ENCODE data around the gene ZBTB8OS. TPM values are rescaled to one million over a fixed set of nuclear protein-coding genes. Genes with fewer than 3 reads are reported as not detected.
"Not testable (repeated sequence)": the region's sequence is repeated elsewhere in the genome, so short reads cannot be mapped to it uniquely, and the experiment has no call there.

The ZBTB8OS gene
- polyA plus RNA-seq, 3 donors, result 40.2 to 85.6 (median 83.3) TPM

DNA sequence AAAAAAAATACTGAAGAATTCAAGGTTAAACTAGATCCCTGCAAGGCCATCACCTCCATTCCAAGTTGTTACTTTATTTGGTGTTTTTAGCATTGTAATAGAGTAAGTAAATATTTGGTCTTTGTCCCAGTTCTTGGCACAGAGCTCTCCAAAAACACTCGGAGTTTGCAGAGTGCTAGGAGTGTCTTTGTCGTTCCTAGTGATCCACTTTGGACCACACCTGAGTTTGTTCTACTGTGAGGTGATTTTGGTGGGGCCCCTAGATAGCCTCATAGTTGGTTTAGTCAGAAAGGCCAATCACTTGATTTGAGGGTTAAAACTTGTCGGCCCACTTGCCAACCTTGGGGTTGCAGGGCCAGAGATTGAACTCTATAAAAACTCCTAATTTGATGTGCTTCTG, 26.6 kb upstream of the ZBTB8OS start:
- Mint-ChIP-seq H3K27me3 (ENCODE audit: low read depth in 3 of 3) (no peaks in the 10 kb centered on the region), H3K36me3 (peaks cover 76 to 98% of the 10 kb centered on the region in 2 donors), H3K9me3 (no peaks in the 10 kb centered on the region), H3K4me3 (no peak overlapping the region), H3K27ac (no peak overlapping the region), H3K4me1 (no peaks in the 10 kb centered on the region)
- no peaks in the 10 kb centered on the region for H3K27me3 ChIP-seq (ENCODE audit: control insufficient read depth in 2 of 2, insufficient read depth in 2 of 2, low read length in 2 of 2)
- H3K4me1 ChIP-seq (ENCODE audit: control insufficient read depth in 1 of 2, insufficient read depth in 2 of 2, low read length in 2 of 2), result no peaks in the 10 kb centered on the region
- DNase-seq, result no peak
- TF ChIP-seq, protein P1, sequence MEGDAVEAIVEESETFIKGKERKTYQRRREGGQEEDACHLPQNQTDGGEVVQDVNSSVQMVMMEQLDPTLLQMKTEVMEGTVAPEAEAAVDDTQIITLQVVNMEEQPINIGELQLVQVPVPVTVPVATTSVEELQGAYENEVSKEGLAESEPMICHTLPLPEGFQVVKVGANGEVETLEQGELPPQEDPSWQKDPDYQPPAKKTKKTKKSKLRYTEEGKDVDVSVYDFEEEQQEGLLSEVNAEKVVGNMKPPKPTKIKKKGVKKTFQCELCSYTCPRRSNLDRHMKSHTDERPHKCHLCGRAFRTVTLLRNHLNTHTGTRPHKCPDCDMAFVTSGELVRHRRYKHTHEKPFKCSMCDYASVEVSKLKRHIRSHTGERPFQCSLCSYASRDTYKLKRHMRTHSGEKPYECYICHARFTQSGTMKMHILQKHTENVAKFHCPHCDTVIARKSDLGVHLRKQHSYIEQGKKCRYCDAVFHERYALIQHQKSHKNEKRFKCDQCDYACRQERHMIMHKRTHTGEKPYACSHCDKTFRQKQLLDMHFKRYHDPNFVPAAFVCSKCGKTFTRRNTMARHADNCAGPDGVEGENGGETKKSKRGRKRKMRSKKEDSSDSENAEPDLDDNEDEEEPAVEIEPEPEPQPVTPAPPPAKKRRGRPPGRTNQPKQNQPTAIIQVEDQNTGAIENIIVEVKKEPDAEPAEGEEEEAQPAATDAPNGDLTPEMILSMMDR (IDR thresholded peaks at IDR 0.05), result no peak
- WGBS (ENCODE audit: insufficient coverage), result 100% methylated on average over 2 of the region's 3 CpGs
- no peaks in the 10 kb centered on the region for H3K9me3 ChIP-seq (replicated peaks in 1 of 2; ENCODE audit: control insufficient read depth in 1 of 2, insufficient read depth in 1 of 2, low read length in 2 of 2)
- no peak overlapping the region for H3K9ac ChIP-seq (ENCODE audit: insufficient read depth, low read length, poor library complexity, severe bottlenecking)
- H3K4me2 ChIP-seq (replicated peaks; ENCODE audit: extremely low read depth, low read length, poor library complexity, severe bottlenecking), result no peak overlapping the region
- H3K36me3 ChIP-seq (replicated peaks in 1 of 2; ENCODE audit: control insufficient read depth in 1 of 2, insufficient read depth in 2 of 2, low read length in 2 of 2), result peaks cover 87 to 98% of the 10 kb centered on the region in 2 donors
- H3K27ac ChIP-seq (ENCODE audit: low read depth in 1 of 2, low read length in 2 of 2), result no peak overlapping the region
- no peaks in the 10 kb centered on the region for H3K79me2 ChIP-seq (ENCODE audit: insufficient read depth, low read length)
- no peak overlapping the region for H3K4me3 ChIP-seq (replicated peaks in 1 of 3; ENCODE audit: low read depth in 2 of 3, low read length in 3 of 3)
- intact Hi-C loops (cut with micrococcal nuclease), result no loop called here
- H2AFZ ChIP-seq (ENCODE audit: insufficient read depth, low read depth, low read length, poor library complexity, severe bottlenecking), result no peak overlapping the region
- peaks cover 7% of the 10 kb centered on the region for H4K20me1 ChIP-seq (ENCODE audit: insufficient read depth, low read length)

DNA sequence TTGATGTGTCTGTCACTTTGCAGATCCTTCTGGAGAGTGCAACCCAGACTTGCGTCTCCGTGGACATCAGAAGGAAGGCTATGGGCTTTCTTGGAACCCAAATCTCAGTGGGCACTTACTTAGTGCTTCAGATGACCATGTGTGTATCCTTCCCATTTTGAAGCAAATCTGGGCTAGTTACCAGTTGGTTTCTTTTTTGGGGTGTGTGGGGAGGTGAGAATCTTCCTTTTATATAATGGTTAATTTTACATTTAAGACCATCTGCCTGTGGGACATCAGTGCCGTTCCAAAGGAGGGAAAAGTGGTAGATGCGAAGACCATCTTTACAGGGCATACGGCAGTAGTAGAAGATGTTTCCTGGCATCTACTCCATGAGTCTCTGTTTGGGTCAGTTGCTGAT, 18.4 kb upstream of the ZBTB8OS start:
- H3K27ac ChIP-seq (ENCODE audit: low read depth in 1 of 2, low read length in 2 of 2); H3K9me3 ChIP-seq (replicated peaks in 1 of 2; ENCODE audit: control insufficient read depth in 1 of 2, insufficient read depth in 1 of 2, low read length in 2 of 2); H3K4me1 Mint-ChIP-seq; H3K4me2 ChIP-seq (replicated peaks; ENCODE audit: extremely low read depth, low read length, poor library complexity, severe bottlenecking); H3K9ac ChIP-seq (ENCODE audit: insufficient read depth, low read length, poor library complexity, severe bottlenecking); H2AFZ ChIP-seq (ENCODE audit: insufficient read depth, low read depth, low read length, poor library complexity, severe bottlenecking); H3K4me3 Mint-ChIP-seq; H3K4me1 ChIP-seq (ENCODE audit: control insufficient read depth in 1 of 2, insufficient read depth in 2 of 2, low read length in 2 of 2); H3K4me3 ChIP-seq (replicated peaks in 1 of 3; ENCODE audit: low read depth in 2 of 3, low read length in 3 of 3); intact Hi-C loops (cut with micrococcal nuclease); DNase-seq; H3K27me3 Mint-ChIP-seq (ENCODE audit: low read depth in 3 of 3); H3K9me3 Mint-ChIP-seq; H3K27me3 ChIP-seq (ENCODE audit: control insufficient read depth in 2 of 2, insufficient read depth in 2 of 2, low read length in 2 of 2): not testable (repeated sequence)
- Histone ChIP-seq H3K79me2 (ENCODE audit: insufficient read depth, low read length) (peaks cover 38% of the 10 kb centered on the region), H3K36me3 (replicated peaks in 1 of 2; ENCODE audit: control insufficient read depth in 1 of 2, insufficient read depth in 2 of 2, low read length in 2 of 2) (peaks cover 92 to 97% of the 10 kb centered on the region in 2 donors), H4K20me1 (ENCODE audit: insufficient read depth, low read length) (peaks cover 53% of the 10 kb centered on the region)
- peak overlapping the region in 2 of 7 donors; percentile 5 to 6 for H3K27ac Mint-ChIP-seq
- peaks cover 77 to 96% of the 10 kb centered on the region in 2 donors for H3K36me3 Mint-ChIP-seq
- WGBS (ENCODE audit: insufficient coverage), result 100% methylated on average over 1 of the region's 5 CpGs

All from CD14-positive monocyte (primary cell).